ENCODE results near the gene RANBP3L. TPM values are rescaled to one million over a fixed set of nuclear protein-coding genes. Genes with fewer than 3 reads are reported as not detected.
"Not testable (repeated sequence)": the region's sequence is repeated elsewhere in the genome, so short reads cannot be mapped to it uniquely, and the experiment has no call there.

RANBP3L gene
- 10 to 100 TPM in 1 of 4 donors, 1 to 10 TPM in 3; 2.2 to 13.7 (median 3.1) TPM for total RNA-seq

- no peak for DNase-seq (ENCODE audit: extremely low spot score)
- Histone ChIP-seq H3K27me3 (no peaks in the 10 kb centered on the region), H3K4me3 (peak within 1 kb of the TSS; percentile 34 to 58 (median 48)), H3K9me3 (no peaks in the 10 kb centered on the region), H3K27ac (replicated peaks in 1 of 4) (peak within 1 kb of the TSS; percentile 78 to 83 (median 81)), H3K4me1 (peaks cover 15 to 71% (median 52%) of the 10 kb centered on the region in 4 donors), H3K36me3 (no peaks in the 10 kb centered on the region)
- TF ChIP-seq POLR2A (IDR thresholded peaks at IDR 0.05; ENCODE audit: low read depth) (no peak), CTCF (IDR thresholded peaks at IDR 0.05) (no peak), EP300 (IDR thresholded peaks at IDR 0.05) (no peak), POLR2AphosphoS5 (IDR thresholded peaks at IDR 0.05) (peak; percentile 23 to 34)
- 16% methylated on average over 5 of the region's 5 CpGs for WGBS
- intact Hi-C loops (cut with DNase I) = loop anchor here (10.0 kb wide), 1 partner anchor 57 kb away; the partner anchor contains the start of gene NADK2
These were observed at the start of gene RANBP3L for GRCh38 chr5:36301858-36302603. RANBP3L (minus strand) TSS chr5:36301902; CDS start chr5:36301416, 486 bp downstream.

- no peaks in the 10 kb centered on the region for H3K9me3 ChIP-seq
- no peak for TF ChIP-seq CTCF (IDR thresholded peaks at IDR 0.05)
- TF ChIP-seq POLR2A (IDR thresholded peaks at IDR 0.05; ENCODE audit: low read depth) = no peak
- TF ChIP-seq POLR2AphosphoS5 (IDR thresholded peaks at IDR 0.05) = no peak
- no peak for TF ChIP-seq EP300 (IDR thresholded peaks at IDR 0.05)
- H3K4me1 ChIP-seq = no peaks in the 10 kb centered on the region
- H3K27ac ChIP-seq (replicated peaks in 1 of 4) = no peak overlapping the region
- H3K4me3 ChIP-seq = no peak overlapping the region
- no peaks in the 10 kb centered on the region for H3K36me3 ChIP-seq
- no peak for DNase-seq (ENCODE audit: extremely low spot score)
- H3K27me3 ChIP-seq = no peaks in the 10 kb centered on the region
- WGBS = 73% methylated on average over 5 of the region's 5 CpGs
- intact Hi-C loops (cut with DNase I) = no loop called here
These were observed 45.4 kb upstream of the RANBP3L start for GRCh38 chr5:36346896-36347690.

- intact Hi-C loops (cut with DNase I) = no loop called here
- Histone ChIP-seq H3K27me3 (no peaks in the 10 kb centered on the region), H3K27ac (replicated peaks in 1 of 4) (no peak overlapping the region), H3K4me1 (no peaks in the 10 kb centered on the region), H3K4me3 (no peak overlapping the region), H3K36me3 (no peaks in the 10 kb centered on the region), H3K9me3 (no peaks in the 10 kb centered on the region)
- 86% methylated on average over 2 of the region's 2 CpGs for WGBS
- no peak for DNase-seq (ENCODE audit: extremely low spot score)
- TF ChIP-seq POLR2AphosphoS5 (IDR thresholded peaks at IDR 0.05) = no peak
- no peak for TF ChIP-seq POLR2A (IDR thresholded peaks at IDR 0.05; ENCODE audit: low read depth)
- TF ChIP-seq EP300 (IDR thresholded peaks at IDR 0.05) = no peak
- TF ChIP-seq CTCF (IDR thresholded peaks at IDR 0.05) = no peak
These were observed 43.2 kb upstream of the RANBP3L start for GRCh38 chr5:36344899-36345298.

GRCh38 chr5:36341720-36342119, 40.0 kb upstream of the RANBP3L start:
- H3K36me3 ChIP-seq; H3K4me1 ChIP-seq; H3K9me3 ChIP-seq; DNase-seq (ENCODE audit: extremely low spot score); H3K4me3 ChIP-seq; intact Hi-C loops (cut with DNase I); H3K27me3 ChIP-seq; H3K27ac ChIP-seq (replicated peaks in 1 of 4): not testable (repeated sequence)
- 90% methylated on average over 4 of the region's 4 CpGs for WGBS

DNA sequence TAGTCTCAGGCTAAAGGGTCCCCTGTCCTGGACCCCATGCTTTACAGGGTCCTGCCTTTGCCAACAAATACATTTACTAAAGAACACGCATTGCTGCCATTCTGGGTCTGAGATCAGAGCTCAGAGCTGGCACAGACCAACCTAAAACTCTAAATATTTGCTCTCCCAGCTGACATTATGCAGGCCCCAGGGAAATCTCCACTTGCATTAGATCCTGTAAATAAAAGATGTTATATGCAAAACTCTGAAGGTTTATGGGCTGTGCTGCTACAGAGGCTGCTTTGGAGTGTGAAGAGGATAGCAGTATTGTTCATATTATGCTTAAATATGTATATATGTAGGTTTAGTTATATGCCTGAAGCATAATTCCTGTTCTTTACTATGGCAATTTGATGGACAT, 35.9 kb upstream of the RANBP3L start:
- no peak for DNase-seq (ENCODE audit: extremely low spot score)
- Histone ChIP-seq H3K27ac (replicated peaks in 1 of 4) (no peak overlapping the region), H3K27me3 (no peaks in the 10 kb centered on the region), H3K9me3 (no peaks in the 10 kb centered on the region), H3K36me3 (no peaks in the 10 kb centered on the region), H3K4me1 (peaks cover 0 to 10% (median 4%) of the 10 kb centered on the region in 4 donors), H3K4me3 (no peak overlapping the region)
- TF ChIP-seq CTCF (IDR thresholded peaks at IDR 0.05) = no peak
- TF ChIP-seq POLR2A (IDR thresholded peaks at IDR 0.05; ENCODE audit: low read depth) = no peak
- no peak for TF ChIP-seq POLR2AphosphoS5 (IDR thresholded peaks at IDR 0.05)
- no peak for TF ChIP-seq EP300 (IDR thresholded peaks at IDR 0.05)
- intact Hi-C loops (cut with DNase I) = no loop called here
- WGBS = 60% methylated on average over 1 of the region's 1 CpG

Data from esophagus muscularis mucosa (tissue), 4 donors.